PC-9 (cell line): Measurements from ENCODE around the gene CUX1. TPM values are rescaled to one million over a fixed set of nuclear protein-coding genes. Genes with fewer than 3 reads are reported as not detected.
A peak's percentile ranks its signal among the peaks of the same experiment; 100 is the strongest.

ENCODE experiments used
- BruUV-seq: library from RNA; stranded (reverse); fragments of 400-500 nt; replicated peaks from 2 replicates; lab custom pipeline; 2021; lab: Mats Ljungman, UMichigan
- CTCF ChIA-PET: fragments of 300-600 bp; sonication (Branson Sonifier 250); formaldehyde crosslinking; loops from one replicate; lab custom pipeline; 2022; ENCODE audit warnings: antibody characterized with exemption; lab: Charles Lee
- POLR2A ChIA-PET: fragments of 300-600 bp; sonication (Branson Sonifier 250); formaldehyde crosslinking; loops from one replicate; lab custom pipeline; 2022; ENCODE audit warnings: antibody characterized with exemption; ENCODE audit not compliant: unreplicated experiment; lab: Charles Lee
- DNase-seq, 2 experiments: peaks; one replicate each; pipeline versions ENCODE4 v3.0.0 to v3.0.0-alpha.2; 2015 to 2022; ENCODE audit warnings: mixed read lengths in 1 of 2
- H2AFZ ChIP-seq: fragments of 200-600 bp; sonication (generic); 2 replicates; pipeline ENCODE4 v1.8.1; 2017; ENCODE audit warnings: antibody characterized with exemption
- H3F3A ChIP-seq: fragments of 200-600 bp; sonication (generic); 2 replicates; pipeline ENCODE4 v1.8.1; 2017; ENCODE audit warnings: antibody characterized with exemption, mild to moderate bottlenecking, low read depth; ENCODE audit not compliant: insufficient read depth
- H3K27ac ChIP-seq: fragments of 200-600 bp; sonication (generic); 2 replicates; pipeline ENCODE4 v1.6.1; 2016; ENCODE audit warnings: mixed run types
- H3K27me3 ChIP-seq: fragments of 200-600 bp; sonication (generic); 2 replicates; pipeline ENCODE4 v1.6.1; 2016; ENCODE audit warnings: low read depth, mixed run types; ENCODE audit not compliant: insufficient read depth
- H3K36me3 ChIP-seq: fragments of 200-600 bp; sonication (generic); 2 replicates; pipeline ENCODE4 v1.6.1; 2016; ENCODE audit warnings: low read depth, mixed run types
- H3K4me1 ChIP-seq: fragments of 200-600 bp; sonication (generic); replicated peaks from 2 replicates; pipeline ENCODE4 v1.6.1; 2016; ENCODE audit warnings: mixed run types; ENCODE audit not compliant: insufficient read depth
- H3K4me2 ChIP-seq: fragments of 200-600 bp; sonication (generic); 2 replicates; pipeline ENCODE4 v1.6.1; 2017; ENCODE audit warnings: mixed run types
- H3K4me3 ChIP-seq: fragments of 200-600 bp; sonication (generic); 2 replicates; pipeline ENCODE4 v1.6.1; 2016; ENCODE audit warnings: mixed run types
- H3K79me2 ChIP-seq: fragments of 200-600 bp; sonication (generic); 2 replicates; pipeline ENCODE4 v1.6.1; 2017; ENCODE audit warnings: low read depth, mixed run types
- H3K9me2 ChIP-seq: fragments of 200-600 bp; sonication (generic); 2 replicates; pipeline ENCODE4 v1.8.1; 2017; ENCODE audit warnings: mild to moderate bottlenecking; ENCODE audit not compliant: insufficient read depth
- H3K9me3 ChIP-seq: fragments of 200-600 bp; sonication (generic); 2 replicates; pipeline ENCODE4 v1.8.1; 2016; ENCODE audit warnings: low read depth; ENCODE audit not compliant: insufficient read depth
- H4K20me1 ChIP-seq: fragments of 200-600 bp; sonication (generic); 2 replicates; pipeline ENCODE4 v1.8.1; 2017; ENCODE audit not compliant: insufficient read depth
- CTCF ChIP-seq: fragments of 200-600 bp; sonication (generic); conservative IDR thresholded peaks from 2 replicates; pipeline ENCODE4 v1.6.1; 2017; ENCODE audit warnings: mixed run types, antibody characterized with exemption, mild to moderate bottlenecking, moderate library complexity
- EZH2 ChIP-seq: fragments of 200-600 bp; sonication (generic); IDR thresholded peaks from 2 replicates; pipeline ENCODE4 v1.8.0; 2017; ENCODE audit warnings: antibody characterized with exemption, low read depth
- intact Hi-C: fragments of 100-400 bp; cut with micrococcal nuclease; formaldehyde crosslinking; loops from one replicate; pipeline ENCODE4 v1.10.0; 2022; ENCODE audit not compliant: unreplicated experiment
- total RNA-seq: library from RNA; stranded (reverse); gene quantifications from 2 replicates; pipeline ENCODE4 v1.2.3, GENCODE V29; 2021

The CUX1 gene
- total RNA-seq, 1 experiment from 2014 or later: 83.3 TPM

DNA sequence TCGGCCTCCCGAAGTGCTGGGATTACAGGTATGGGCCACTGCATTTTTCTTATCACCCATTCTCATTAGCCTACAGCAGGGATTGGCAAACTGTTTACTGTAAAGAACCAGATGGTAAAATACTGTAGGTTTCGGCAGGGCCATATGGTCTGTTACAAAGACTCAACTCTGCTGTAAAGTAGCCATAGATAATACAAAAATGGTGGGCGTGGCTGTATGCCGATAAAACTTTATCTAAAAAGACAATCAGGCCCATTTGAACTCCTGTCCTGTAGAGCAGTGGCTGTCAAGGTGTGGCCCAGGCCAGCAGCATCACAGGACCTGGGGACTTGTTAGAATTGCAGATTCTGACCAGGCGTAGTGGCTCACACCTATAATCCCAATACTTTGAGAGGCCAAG lies 134.3 kb downstream of the CUX1 start:
- DNase-seq: no peak
- TF ChIP-seq EZH2: no peak
- TF ChIP-seq CTCF: no peak
- H2AFZ ChIP-seq: no peak overlapping the region
- ChIA-PET POLR2A (no interaction called here), CTCF (no interaction called here)
- no TSS peak for BruUV-seq
- H3F3A ChIP-seq: no peaks in the 10 kb centered on the region
- no peaks in the 10 kb centered on the region for H3K9me2 ChIP-seq
- no peaks in the 10 kb centered on the region for H3K79me2 ChIP-seq
- no peak overlapping the region for H3K27ac ChIP-seq
- intact Hi-C loops: no loop called here
- 0 out of 2 replicates have a peak, but pooled peaks cover under 1% of the 10 kb centered on the region for H4K20me1 ChIP-seq
- H3K4me1 ChIP-seq: peaks cover 10% of the 10 kb centered on the region
- no peaks in the 10 kb centered on the region for H3K36me3 ChIP-seq
- no peaks in the 10 kb centered on the region for H3K27me3 ChIP-seq
- no peak overlapping the region for H3K4me2 ChIP-seq
- no peaks in the 10 kb centered on the region for H3K9me3 ChIP-seq
- no peak overlapping the region for H3K4me3 ChIP-seq

GRCh38 chr7:101952355-101953247 lies 135.2 kb downstream of the CUX1 start:
- BruUV-seq: no TSS peak
- TF ChIP-seq EZH2 (no peak), CTCF (no peak)
- intact Hi-C loops: no loop called here
- Histone ChIP-seq H3K4me1 (peaks cover 10% of the 10 kb centered on the region), H3K9me2 (no peaks in the 10 kb centered on the region), H2AFZ (no peak overlapping the region), H3F3A (no peaks in the 10 kb centered on the region), H3K4me2 (0 out of 2 replicates have a peak overlapping the region, but pooled peaks have one; percentile 23), H3K27ac (no peak overlapping the region), H3K9me3 (no peaks in the 10 kb centered on the region), H4K20me1 (0 out of 2 replicates have a peak, but pooled peaks cover 5% of the 10 kb centered on the region), H3K27me3 (no peaks in the 10 kb centered on the region), H3K4me3 (no peak overlapping the region), H3K36me3 (no peaks in the 10 kb centered on the region), H3K79me2 (no peaks in the 10 kb centered on the region)
- peak in 1 of 2 experiments; percentile 42 for DNase-seq
- ChIA-PET CTCF (no interaction called here), POLR2A (no interaction called here)

GRCh38 chr7:101953248-101953819 lies 135.9 kb downstream of the CUX1 start:
- H3K4me2 ChIP-seq: 0 out of 2 replicates have a peak overlapping the region, but pooled peaks have one; percentile 23
- ChIA-PET POLR2A (no interaction called here), CTCF (no interaction called here)
- no peak for TF ChIP-seq EZH2
- TF ChIP-seq CTCF: no peak
- DNase-seq: no peak
- H3K9me2 ChIP-seq: no peaks in the 10 kb centered on the region
- H3K9me3 ChIP-seq: no peaks in the 10 kb centered on the region
- H3K4me1 ChIP-seq: peaks cover 10% of the 10 kb centered on the region
- BruUV-seq: no TSS peak
- H3K27me3 ChIP-seq: no peaks in the 10 kb centered on the region
- no peaks in the 10 kb centered on the region for H3K79me2 ChIP-seq
- H4K20me1 ChIP-seq: 0 out of 2 replicates have a peak, but pooled peaks cover 5% of the 10 kb centered on the region
- no peaks in the 10 kb centered on the region for H3K36me3 ChIP-seq
- H3F3A ChIP-seq: no peaks in the 10 kb centered on the region
- H2AFZ ChIP-seq: no peak overlapping the region
- H3K27ac ChIP-seq: 0 out of 2 replicates have a peak overlapping the region, but pooled peaks have one; percentile 6
- intact Hi-C loops: no loop called here
- H3K4me3 ChIP-seq: no peak overlapping the region
